IMR-90 (cell line): ENCODE data around the gene SSC4D. TPM values are rescaled to one million over a fixed set of nuclear protein-coding genes. Genes with fewer than 3 reads are reported as not detected.

Experiments
- ATAC-seq: fragments of 200-7000 bp; cut with Tn5 transposase; 2 replicates; pipeline ENCODE4 v1.9.1; 2020; ENCODE audit warnings: low read depth, mild to moderate bottlenecking, moderate library complexity
- BruUV-seq: library from RNA; stranded (reverse); fragments of 400-500 nt; replicated peaks from 2 replicates; lab custom pipeline; 2021; lab: Mats Ljungman, UMichigan
- CTCF ChIA-PET: fragments of 300-600 bp; formaldehyde crosslinking; extraction: SDS; loops from one replicate; lab custom pipeline; 2021; ENCODE audit warnings: antibody characterized with exemption; lab: Yijun Ruan, JAX
- POLR2A ChIA-PET: fragments of 300-600 bp; sonication (Branson Sonifier 250); formaldehyde crosslinking; loops from one replicate; lab custom pipeline; 2022; ENCODE audit warnings: antibody characterized with exemption; ENCODE audit not compliant: unreplicated experiment; lab: Charles Lee
- DNase-seq: peaks from one replicate; pipeline ENCODE4 v3.0.0; 2013
- H2AFZ ChIP-seq: replicated peaks from 2 replicates; pipeline ENCODE3; 2013; ENCODE audit warnings: low read length, mild to moderate bottlenecking; ENCODE audit not compliant: poor library complexity
- H2AK5ac ChIP-seq: 2 replicates; pipeline ENCODE4 v1.6.1; 2013; ENCODE audit warnings: low read depth, low read length, inconsistent platforms
- H2AK9ac ChIP-seq: replicated peaks from 2 replicates; pipeline ENCODE3; 2013; ENCODE audit warnings: mild to moderate bottlenecking, low read depth, low read length, moderate library complexity; ENCODE audit not compliant: poor library complexity
- H2BK120ac ChIP-seq: 2 replicates; pipeline ENCODE4 v1.6.1; 2013; ENCODE audit warnings: low read depth, low read length, inconsistent platforms
- H2BK15ac ChIP-seq: 3 replicates; pipeline ENCODE4 v1.6.1; 2013; ENCODE audit warnings: low read depth, low read length, inconsistent platforms
- H2BK20ac ChIP-seq: 2 replicates; pipeline ENCODE4 v1.6.1; 2013; ENCODE audit warnings: low read depth, mild to moderate bottlenecking, inconsistent platforms, low read length, moderate library complexity
- H2BK5ac ChIP-seq: 2 replicates; pipeline ENCODE4 v1.6.1; 2013; ENCODE audit warnings: mild to moderate bottlenecking, low read depth, low read length, inconsistent platforms; ENCODE audit not compliant: poor library complexity, severe bottlenecking
- H3K14ac ChIP-seq: replicated peaks from 2 replicates; pipeline ENCODE4 v1.6.1; 2013; ENCODE audit warnings: low read depth, low read length, inconsistent platforms
- H3K18ac ChIP-seq: 2 replicates; pipeline ENCODE4 v1.6.1; 2013; ENCODE audit warnings: low read depth, low read length, control low read depth
- H3K23ac ChIP-seq: 2 replicates; pipeline ENCODE4 v1.6.1; 2013; ENCODE audit warnings: low read depth, low read length, inconsistent platforms
- H3K27ac ChIP-seq: 2 replicates; pipeline ENCODE4 v1.5.1; 2013; ENCODE audit warnings: mild to moderate bottlenecking, control low read depth, low read length; ENCODE audit not compliant: insufficient read depth
- H3K27me3 ChIP-seq: 2 replicates; pipeline ENCODE4 v1.6.1; 2013; ENCODE audit warnings: low read length; ENCODE audit not compliant: control insufficient read depth, insufficient read depth
- H3K36me3 ChIP-seq: 2 replicates; pipeline ENCODE4 v1.6.1; 2013; ENCODE audit warnings: low read length, mixed read lengths; ENCODE audit not compliant: control insufficient read depth, insufficient read depth
- H3K4ac ChIP-seq: 2 replicates; pipeline ENCODE4 v1.6.1; 2013; ENCODE audit warnings: low read depth, low read length, inconsistent platforms
- H3K4me1 ChIP-seq: 2 replicates; pipeline ENCODE4 v1.6.1; 2013; ENCODE audit warnings: low read length, mixed read lengths; ENCODE audit not compliant: control insufficient read depth, insufficient read depth
- H3K4me2 ChIP-seq: 2 replicates; pipeline ENCODE4 v1.6.1; 2013; ENCODE audit warnings: low read depth, mild to moderate bottlenecking, control low read depth, low read length, moderate library complexity
- H3K4me3 ChIP-seq: 2 replicates; pipeline ENCODE4 v1.5.1; 2013; ENCODE audit warnings: low read depth, mild to moderate bottlenecking, control low read depth, low read length, moderate library complexity; ENCODE audit not compliant: insufficient read depth
- H3K56ac ChIP-seq: 2 replicates; pipeline ENCODE4 v1.6.1; 2013; ENCODE audit warnings: low read length, inconsistent platforms; ENCODE audit not compliant: insufficient read depth; ENCODE audit errors: extremely low read depth
- H3K79me1 ChIP-seq, 2 experiments: 2 replicates each; pipeline ENCODE4 v1.6.1; 2013; ENCODE audit warnings: low read length in 2 of 2, inconsistent platforms in 1 of 2, low read depth in 1 of 2
- H3K9ac ChIP-seq: 2 replicates; pipeline ENCODE4 v1.6.1; 2013; ENCODE audit warnings: low read depth, low read length, control low read depth
- H3K9me1 ChIP-seq: 2 replicates; pipeline ENCODE4 v1.6.1; 2013; ENCODE audit warnings: low read length, inconsistent platforms; ENCODE audit not compliant: insufficient read depth
- H3K9me3 ChIP-seq: 2 replicates; pipeline ENCODE4 v1.6.1; 2013; ENCODE audit warnings: low read length; ENCODE audit not compliant: control insufficient read depth, insufficient read depth
- H4K20me1 ChIP-seq: 2 replicates; pipeline ENCODE4 v1.6.1; 2013; ENCODE audit warnings: low read length, inconsistent platforms; ENCODE audit not compliant: insufficient read depth
- H4K5ac ChIP-seq: 2 replicates; pipeline ENCODE4 v1.6.1; 2013; ENCODE audit warnings: mild to moderate bottlenecking, low read depth, low read length, control low read depth
- H4K8ac ChIP-seq, 2 experiments: 2 replicates each; pipeline ENCODE4 v1.6.1; 2013; ENCODE audit warnings: low read depth in 2 of 2, low read length in 2 of 2, control low read depth in 1 of 2, inconsistent platforms in 1 of 2
- H4K91ac ChIP-seq: 2 replicates; pipeline ENCODE4 v1.6.1; 2013; ENCODE audit warnings: low read depth, low read length, inconsistent platforms; ENCODE audit not compliant: insufficient read depth
- CEBPB ChIP-seq: IDR thresholded peaks from 2 replicates; pipeline ENCODE4 v1.6.1; 2012; ENCODE audit warnings: low read depth, low read length, improper control_type of control experiment
- CHD1 ChIP-seq: IDR thresholded peaks from 2 replicates; pipeline ENCODE4 v1.6.1; 2012; ENCODE audit warnings: low read depth, low read length, improper control_type of control experiment
- FOS ChIP-seq: fragments of 150-350 bp; IDR thresholded peaks from 2 replicates; pipeline ENCODE4 v1.6.1; 2016; ENCODE audit warnings: low read depth, low read length
- MAFK ChIP-seq: IDR thresholded peaks from 2 replicates; pipeline ENCODE4 v1.6.1; 2012; ENCODE audit warnings: low read depth, low read length, improper control_type of control experiment
- MAZ ChIP-seq: IDR thresholded peaks from 2 replicates; pipeline ENCODE4 v1.6.1; 2012; ENCODE audit warnings: low read depth, mild to moderate bottlenecking, low read length, improper control_type of control experiment, moderate library complexity, borderline replicate concordance
- MXI1 ChIP-seq: IDR thresholded peaks from 2 replicates; pipeline ENCODE4 v1.6.1; 2012; ENCODE audit warnings: low read depth, mild to moderate bottlenecking, low read length, moderate library complexity, borderline replicate concordance
- NFE2L2 ChIP-seq: fragments of 150-350 bp; IDR thresholded peaks from 2 replicates; pipeline ENCODE4 v1.6.1; 2016; ENCODE audit warnings: low read depth, mild to moderate bottlenecking, low read length
- POLR2A ChIP-seq: IDR thresholded peaks from 2 replicates; pipeline ENCODE4 v1.6.1; 2012; ENCODE audit warnings: mild to moderate bottlenecking, low read depth, low read length
- RAD21 ChIP-seq: IDR thresholded peaks from 2 replicates; pipeline ENCODE4 v1.6.1; 2012; ENCODE audit warnings: low read length, improper control_type of control experiment
- RCOR1 ChIP-seq: IDR thresholded peaks from 2 replicates; pipeline ENCODE4 v1.6.1; 2012; ENCODE audit warnings: mild to moderate bottlenecking, low read length, improper control_type of control experiment; ENCODE audit not compliant: insufficient replicate concordance
- RFX5 ChIP-seq: IDR thresholded peaks from 2 replicates; pipeline ENCODE4 v1.8.0; 2012; ENCODE audit warnings: low read depth, mild to moderate bottlenecking, low read length, moderate library complexity
- SMC3 ChIP-seq: fragments of 150-350 bp; IDR thresholded peaks from 2 replicates; pipeline ENCODE4 v1.6.1; 2016; ENCODE audit warnings: low read depth, mild to moderate bottlenecking, antibody characterized with exemption, low read length, moderate library complexity
- WGBS, 2 experiments: methylation state at CpG; one replicate each; pipeline versions ENCODE4 v1.1.5 to v1.1.7; 2013; ENCODE audit warnings: missing lambda C conversion rate in 2 of 2; ENCODE audit not compliant: insufficient read length in 1 of 2; ENCODE audit errors: extremely low coverage in 2 of 2; 5-methylcytosine and 5-hydroxymethylcytosine counted together
- dilution Hi-C: fragments of 300-500 bp; cut with HindIII; formaldehyde crosslinking; loops from one replicate; pipeline ENCODE4 v1.14.3; 2018; ENCODE audit warnings: low sequenced_read_pairs; ENCODE audit not compliant: unreplicated experiment
- in situ Hi-C: fragments of 300-500 bp; cut with MboI; formaldehyde crosslinking; loops from 3 replicates; pipeline ENCODE4 v1.14.3; 2019; ENCODE audit warnings: low sequenced_read_pairs, inconsistent platforms, mixed read lengths
- intact Hi-C: fragments of 100-400 bp; cut with micrococcal nuclease; formaldehyde crosslinking; loops from 2 replicates; pipeline ENCODE4 v1.10.0; 2022
- polyA plus RNA-seq, 3 experiments: library from polyadenylated mRNA; depleted of rRNA; stranded (reverse); fragments of >200 nt; gene quantifications; 2 replicates each; pipeline ENCODE4 v1.2.3, GENCODE V29; 2012; ENCODE audit warnings: low replicate concordance in 1 of 3
- total RNA-seq: library from RNA; depleted of rRNA; stranded (reverse); fragments of >200 nt; gene quantifications from 2 replicates; pipeline ENCODE4 v1.2.3, GENCODE V29; 2012
- TF ChIP-seq, protein P1 (sequence below): fragments of 150-350 bp; IDR thresholded peaks from 2 replicates; pipeline ENCODE4 v1.6.1; 2016; ENCODE audit warnings: low read depth, mild to moderate bottlenecking, low read length, moderate library complexity, borderline replicate concordance
- TF ChIP-seq, protein P2 (sequence below): fragments of 150-350 bp; IDR thresholded peaks from 2 replicates; pipeline ENCODE4 v1.6.1; 2017; ENCODE audit warnings: mild to moderate bottlenecking, antibody characterized with exemption, low read length, low read depth
- TF ChIP-seq, protein P3 (sequence below): conservative IDR thresholded peaks from 2 replicates; pipeline ENCODE4 v1.5.1; 2012; ENCODE audit warnings: mild to moderate bottlenecking, low read depth, low read length, improper control_type of control experiment

Gene SSC4D
- total and polyA plus RNA-seq, 2 of the 4 experiments (the other 2 are of a cell fraction), result 0.36 to 0.70 TPM

DNA sequence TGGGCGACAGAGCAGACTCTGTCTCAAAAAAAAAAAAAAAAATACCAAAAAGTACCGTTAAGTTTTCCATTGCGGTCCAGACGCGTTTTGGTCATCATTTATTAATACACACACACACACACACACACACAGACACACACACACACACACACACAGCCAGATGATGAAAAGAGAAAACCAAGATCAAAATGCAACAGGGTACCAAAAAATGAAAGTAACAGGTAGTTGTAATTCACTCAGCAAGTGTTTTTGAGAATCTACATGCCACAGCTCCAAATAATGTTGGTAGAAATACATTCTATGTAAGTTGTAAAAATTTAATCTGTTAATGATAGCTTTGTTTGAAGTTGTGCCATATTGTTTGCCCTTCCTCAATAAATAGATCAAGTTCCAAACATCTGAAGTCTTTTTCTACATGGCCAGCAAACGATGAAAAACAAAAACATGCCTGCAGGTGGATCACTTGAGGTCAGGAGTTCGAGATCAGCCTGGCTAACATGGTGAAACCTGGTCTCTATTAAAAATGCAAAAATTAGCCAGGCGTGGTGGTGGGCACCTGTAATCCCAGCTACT, 60.1 kb downstream of the SSC4D start:
- ATAC-seq (no peak), DNase-seq (no peak)
- no peak overlapping the region for H3K9ac ChIP-seq
- H2BK5ac ChIP-seq, result no peak overlapping the region
- H2AK5ac ChIP-seq, result no peak overlapping the region
- no TSS peak for BruUV-seq
- no peak overlapping the region for H4K8ac ChIP-seq
- in situ Hi-C loops (no loop called here), dilution Hi-C loops (no loop called here), intact Hi-C loops (no loop called here)
- no peak overlapping the region for H4K5ac ChIP-seq
- no peak overlapping the region for H3K4me2 ChIP-seq
- WGBS, 2 experiments, result 100% methylated on average over 2 of the region's 8 CpGs; no CpG with 5 or more reads in 1 of the 2 experiments
- TF ChIP-seq, protein P1, sequence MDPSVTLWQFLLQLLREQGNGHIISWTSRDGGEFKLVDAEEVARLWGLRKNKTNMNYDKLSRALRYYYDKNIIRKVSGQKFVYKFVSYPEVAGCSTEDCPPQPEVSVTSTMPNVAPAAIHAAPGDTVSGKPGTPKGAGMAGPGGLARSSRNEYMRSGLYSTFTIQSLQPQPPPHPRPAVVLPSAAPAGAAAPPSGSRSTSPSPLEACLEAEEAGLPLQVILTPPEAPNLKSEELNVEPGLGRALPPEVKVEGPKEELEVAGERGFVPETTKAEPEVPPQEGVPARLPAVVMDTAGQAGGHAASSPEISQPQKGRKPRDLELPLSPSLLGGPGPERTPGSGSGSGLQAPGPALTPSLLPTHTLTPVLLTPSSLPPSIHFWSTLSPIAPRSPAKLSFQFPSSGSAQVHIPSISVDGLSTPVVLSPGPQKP, result no peak
- TF ChIP-seq NFE2L2, result no peak
- no peak for TF ChIP-seq POLR2A
- TF ChIP-seq FOS, result no peak
- no peak for TF ChIP-seq RFX5
- TF ChIP-seq RCOR1, result no peak
- TF ChIP-seq CEBPB, result no peak
- TF ChIP-seq, protein P2, sequence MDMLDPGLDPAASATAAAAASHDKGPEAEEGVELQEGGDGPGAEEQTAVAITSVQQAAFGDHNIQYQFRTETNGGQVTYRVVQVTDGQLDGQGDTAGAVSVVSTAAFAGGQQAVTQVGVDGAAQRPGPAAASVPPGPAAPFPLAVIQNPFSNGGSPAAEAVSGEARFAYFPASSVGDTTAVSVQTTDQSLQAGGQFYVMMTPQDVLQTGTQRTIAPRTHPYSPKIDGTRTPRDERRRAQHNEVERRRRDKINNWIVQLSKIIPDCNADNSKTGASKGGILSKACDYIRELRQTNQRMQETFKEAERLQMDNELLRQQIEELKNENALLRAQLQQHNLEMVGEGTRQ, result no peak
- TF ChIP-seq MAZ, result no peak
- TF ChIP-seq MXI1, result no peak
- no peak for TF ChIP-seq CHD1
- TF ChIP-seq RAD21, result no peak
- TF ChIP-seq, protein P3, sequence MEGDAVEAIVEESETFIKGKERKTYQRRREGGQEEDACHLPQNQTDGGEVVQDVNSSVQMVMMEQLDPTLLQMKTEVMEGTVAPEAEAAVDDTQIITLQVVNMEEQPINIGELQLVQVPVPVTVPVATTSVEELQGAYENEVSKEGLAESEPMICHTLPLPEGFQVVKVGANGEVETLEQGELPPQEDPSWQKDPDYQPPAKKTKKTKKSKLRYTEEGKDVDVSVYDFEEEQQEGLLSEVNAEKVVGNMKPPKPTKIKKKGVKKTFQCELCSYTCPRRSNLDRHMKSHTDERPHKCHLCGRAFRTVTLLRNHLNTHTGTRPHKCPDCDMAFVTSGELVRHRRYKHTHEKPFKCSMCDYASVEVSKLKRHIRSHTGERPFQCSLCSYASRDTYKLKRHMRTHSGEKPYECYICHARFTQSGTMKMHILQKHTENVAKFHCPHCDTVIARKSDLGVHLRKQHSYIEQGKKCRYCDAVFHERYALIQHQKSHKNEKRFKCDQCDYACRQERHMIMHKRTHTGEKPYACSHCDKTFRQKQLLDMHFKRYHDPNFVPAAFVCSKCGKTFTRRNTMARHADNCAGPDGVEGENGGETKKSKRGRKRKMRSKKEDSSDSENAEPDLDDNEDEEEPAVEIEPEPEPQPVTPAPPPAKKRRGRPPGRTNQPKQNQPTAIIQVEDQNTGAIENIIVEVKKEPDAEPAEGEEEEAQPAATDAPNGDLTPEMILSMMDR, result no peak
- TF ChIP-seq MAFK, result no peak
- no peak for TF ChIP-seq SMC3
- H3K4me1 ChIP-seq, result peaks cover 11% of the 10 kb centered on the region
- POLR2A ChIA-PET, result no interaction called here
- no peaks in the 10 kb centered on the region for H3K27me3 ChIP-seq
- H2BK15ac ChIP-seq, result no peak overlapping the region
- no peak overlapping the region for H3K14ac ChIP-seq
- peaks cover 9 to 58% of the 10 kb centered on the region in 2 experiments; a peak in 3 of 4 replicates for H3K79me1 ChIP-seq
- no peak overlapping the region for H2BK120ac ChIP-seq
- H3K18ac ChIP-seq, result no peak overlapping the region
- H3K4me3 ChIP-seq, result no peak overlapping the region
- no peak overlapping the region for H2BK20ac ChIP-seq
- H2AK9ac ChIP-seq, result no peak overlapping the region
- H3K36me3 ChIP-seq, result peaks cover 53% of the 10 kb centered on the region
- H3K56ac ChIP-seq, result no peak overlapping the region
- CTCF ChIA-PET, result no interaction called here
- peaks cover 18% of the 10 kb centered on the region for H3K9me1 ChIP-seq
- no peak overlapping the region for H3K23ac ChIP-seq
- H4K91ac ChIP-seq, result no peak overlapping the region
- no peak overlapping the region for H2AFZ ChIP-seq
- H3K4ac ChIP-seq, result no peak overlapping the region
- H4K20me1 ChIP-seq, result peaks cover 98% of the 10 kb centered on the region
- H3K27ac ChIP-seq, result no peak overlapping the region
- no peaks in the 10 kb centered on the region for H3K9me3 ChIP-seq
